Skeletal muscle satellite cell (primary cell): ENCODE results near the gene HRC.

ENCODE experiments used
- H3K27me3 ChIP-seq: 2 replicates; pipeline ENCODE4 v1.7.0; 2013; ENCODE audit warnings: low read length; ENCODE audit not compliant: control insufficient read depth, insufficient read depth
- H3K36me3 ChIP-seq: 2 replicates; pipeline ENCODE4 v1.7.0; 2013; ENCODE audit warnings: mild to moderate bottlenecking, control low read depth, low read length; ENCODE audit not compliant: insufficient read depth
- H3K4me1 ChIP-seq: 2 replicates; pipeline ENCODE4 v1.7.0; 2013; ENCODE audit warnings: low read length; ENCODE audit not compliant: control insufficient read depth, insufficient read depth
- H3K4me2 ChIP-seq: 2 replicates; pipeline ENCODE4 v1.7.0; 2013; ENCODE audit warnings: mild to moderate bottlenecking, low read length
- H3K4me3 ChIP-seq: 2 replicates; pipeline ENCODE4 v1.7.0; 2013; ENCODE audit warnings: low read length
- H3K9ac ChIP-seq: 2 replicates; pipeline ENCODE4 v1.7.0; 2013; ENCODE audit warnings: mild to moderate bottlenecking, low read depth, low read length, moderate library complexity
- H3K9me3 ChIP-seq: replicated peaks from 2 replicates; pipeline ENCODE4 v1.7.0; 2013; ENCODE audit warnings: mild to moderate bottlenecking, control low read depth, low read length

Gene HRC

GRCh38 chr19:49119411-49120324, 35.5 kb downstream of the HRC start, which contains the start of gene PPFIA3:
PPFIA3 (plus strand) TSS chr19:49119544; CDS start chr19:49127874, 8,330 bp downstream.
- Histone ChIP-seq H3K36me3 (peaks cover 4% of the 10 kb centered on the region), H3K9ac (peak within 1 kb of the TSS; percentile 85), H3K4me2 (peak within 1 kb of the TSS; percentile 100), H3K4me3 (peak within 1 kb of the TSS; percentile 93), H3K27me3 (peaks cover 10% of the 10 kb centered on the region), H3K9me3 (no peaks in the 10 kb centered on the region), H3K4me1 (peaks cover 22% of the 10 kb centered on the region)

DNA sequence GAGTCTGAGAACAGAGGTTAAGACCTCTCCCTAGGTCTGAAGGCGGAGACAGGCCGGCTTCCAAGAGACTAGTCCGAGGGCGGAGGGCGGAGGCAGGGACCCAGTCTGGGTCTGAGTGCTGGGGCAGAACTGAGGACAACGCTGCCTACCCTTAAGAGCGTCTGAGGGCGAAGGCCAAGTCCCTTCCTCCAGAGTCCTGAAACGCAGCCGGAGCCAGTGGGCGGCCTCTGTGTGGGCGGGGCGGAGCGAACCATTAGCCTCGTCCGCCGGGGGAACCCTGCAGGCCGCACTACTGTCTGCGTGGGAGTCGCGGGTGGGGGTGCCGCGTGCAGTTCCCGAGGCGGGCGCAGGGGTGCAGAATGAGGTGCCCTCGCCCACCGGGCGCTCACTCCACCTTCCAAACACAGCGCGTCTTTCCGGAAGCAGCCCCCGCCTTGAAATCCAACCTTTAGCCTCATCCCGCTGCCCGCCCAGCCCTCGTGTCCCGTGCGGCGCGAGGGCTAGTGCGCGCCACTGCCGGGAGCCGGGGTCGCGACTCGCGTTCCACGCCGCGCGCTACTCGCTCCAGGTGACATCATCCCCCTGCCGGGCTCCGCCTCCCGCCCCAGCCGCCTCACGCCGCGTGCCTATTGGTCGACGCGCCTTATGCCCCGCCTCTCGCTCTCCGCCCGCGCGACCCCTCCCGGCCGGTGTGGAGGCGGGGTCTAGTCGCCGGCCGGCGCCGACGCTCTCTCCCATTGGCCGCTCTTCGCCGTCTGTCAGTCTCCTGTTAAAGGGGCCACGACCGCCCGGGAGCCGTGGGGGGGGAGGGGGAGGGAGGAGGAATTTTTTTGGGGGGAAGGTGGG, 36.4 kb downstream of the HRC start, which contains the start of gene C19orf73:
Gene C19orf73, minus strand, starts transcription at position 579 of the 846 bp plus-strand sequence. Its CDS starts 121 bp downstream, at position 458.
- Histone ChIP-seq H3K9me3 (no peaks in the 10 kb centered on the region), H3K4me3 (peak within 1 kb of the TSS; percentile 93), H3K4me2 (peak within 1 kb of the TSS; percentile 100), H3K27me3 (peaks cover 10% of the 10 kb centered on the region), H3K36me3 (peaks cover 4% of the 10 kb centered on the region), H3K4me1 (peaks cover 25% of the 10 kb centered on the region), H3K9ac (peak within 1 kb of the TSS; percentile 85)

DNA sequence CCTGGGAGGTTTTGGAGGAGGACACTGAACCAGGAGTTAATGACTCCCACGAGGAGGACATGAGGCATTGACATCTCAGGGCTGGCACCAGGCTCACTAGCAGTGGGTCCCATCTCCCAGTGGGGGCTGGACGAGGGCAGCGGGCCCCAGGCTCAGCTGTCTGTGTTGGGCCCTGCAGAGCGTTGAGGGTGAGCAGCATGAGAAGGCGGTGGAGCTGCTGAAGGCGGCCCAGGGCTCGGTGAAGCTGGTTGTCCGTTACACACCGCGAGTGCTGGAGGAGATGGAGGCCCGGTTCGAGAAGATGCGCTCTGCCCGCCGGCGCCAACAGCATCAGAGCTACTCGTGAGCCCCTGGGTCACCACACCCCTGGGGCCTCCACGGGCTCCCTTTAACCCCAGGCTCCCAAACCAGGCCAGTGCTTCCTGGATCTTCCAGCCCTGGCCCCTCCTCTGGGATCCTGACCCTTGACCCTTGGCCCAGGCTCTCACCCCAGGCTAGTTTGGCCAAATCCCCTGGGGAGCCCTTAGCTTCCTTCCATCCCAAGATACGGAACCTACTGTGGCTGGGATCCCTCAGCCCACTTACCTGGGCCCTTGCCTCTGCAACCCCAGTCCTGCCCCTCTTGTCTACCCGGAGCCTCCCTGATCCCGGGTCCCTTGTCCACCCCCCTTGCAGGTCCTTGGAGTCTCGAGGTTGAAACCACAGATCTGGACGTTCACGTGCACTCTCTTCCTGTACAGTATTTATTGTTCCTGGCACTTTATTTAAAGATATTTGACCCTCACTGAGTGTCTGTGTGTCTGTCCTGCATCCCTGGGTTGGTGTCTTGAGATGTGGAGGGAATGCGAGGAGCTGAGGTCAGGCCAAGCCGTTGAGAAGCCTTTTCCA, 37.3 kb downstream of the HRC start:
- peaks cover 4% of the 10 kb centered on the region for H3K36me3 ChIP-seq
- H3K4me1 ChIP-seq = peaks cover 28% of the 10 kb centered on the region
- H3K27me3 ChIP-seq = peaks cover 10% of the 10 kb centered on the region
- no peaks in the 10 kb centered on the region for H3K9me3 ChIP-seq
- peak overlapping the region; percentile 85 for H3K9ac ChIP-seq
- H3K4me3 ChIP-seq = peak overlapping the region; percentile 93
- peak overlapping the region; percentile 100 for H3K4me2 ChIP-seq

GRCh38 chr19:49116544-49116943, 38.7 kb downstream of the HRC start:
- Histone ChIP-seq H3K4me3 (no peak overlapping the region), H3K4me2 (no peak overlapping the region), H3K36me3 (peaks cover 4% of the 10 kb centered on the region), H3K9me3 (no peaks in the 10 kb centered on the region), H3K4me1 (peaks cover 28% of the 10 kb centered on the region), H3K27me3 (peaks cover 10% of the 10 kb centered on the region), H3K9ac (no peak overlapping the region)

- H3K4me3 ChIP-seq = peak overlapping the region; percentile 94
- peak overlapping the region; percentile 87 for H3K4me2 ChIP-seq
- peaks cover 33% of the 10 kb centered on the region for H3K4me1 ChIP-seq
- H3K27me3 ChIP-seq = no peaks in the 10 kb centered on the region
- H3K9ac ChIP-seq = peak overlapping the region; percentile 85
- H3K36me3 ChIP-seq = peaks cover 7% of the 10 kb centered on the region
- H3K9me3 ChIP-seq = no peaks in the 10 kb centered on the region
Measured at GRCh38 chr19:49114630-49115363, 40.4 kb downstream of the HRC start.

DNA sequence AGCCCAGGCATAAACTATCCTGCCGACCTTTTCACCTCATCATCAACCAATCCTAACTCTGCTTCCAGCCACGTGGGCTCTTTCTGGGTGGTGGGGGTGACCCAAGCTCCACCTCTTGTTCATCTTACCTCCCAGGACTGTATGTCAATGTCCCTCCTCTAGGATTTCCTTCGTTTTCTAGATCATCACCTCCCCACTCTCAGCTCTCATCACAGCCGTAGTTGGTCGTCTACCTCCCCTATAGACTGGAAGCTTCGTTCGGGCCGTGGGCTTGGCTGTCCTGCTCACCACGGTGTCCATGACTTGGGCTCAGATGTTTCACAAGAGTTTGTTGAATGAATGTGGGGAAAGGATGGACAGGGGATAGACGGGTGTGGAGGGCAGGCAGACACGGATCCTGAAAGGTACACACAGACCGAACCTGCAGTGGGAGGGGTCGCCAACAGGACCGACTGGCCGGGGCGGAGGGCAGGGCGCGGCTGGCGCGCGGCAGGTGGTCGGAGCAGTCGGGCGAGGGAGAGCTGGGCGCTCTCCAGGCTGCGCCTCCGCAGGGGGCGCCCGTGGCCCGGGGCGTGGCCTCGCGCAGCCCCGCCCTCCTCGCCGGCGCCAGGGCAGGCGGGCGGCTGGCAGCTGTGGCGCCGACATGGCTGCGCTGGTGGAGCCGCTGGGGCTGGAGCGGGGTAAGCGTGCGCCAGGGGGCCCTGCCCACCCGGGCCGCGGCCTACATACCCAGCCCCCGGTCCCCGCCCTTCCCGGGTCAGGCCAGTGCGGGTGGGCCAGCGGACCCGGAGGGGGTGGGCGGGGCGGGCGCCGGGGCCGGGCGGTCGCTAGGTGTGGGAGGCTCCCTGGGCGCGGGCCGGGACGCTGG, 41.2 kb downstream of the HRC start, which contains the start of gene LIN7B:
Gene LIN7B, plus strand, starts transcription at position 609 of the 868 bp plus-strand sequence. Its CDS starts 35 bp downstream, at position 644.
- peaks cover 31% of the 10 kb centered on the region for H3K4me1 ChIP-seq
- H3K9me3 ChIP-seq = no peaks in the 10 kb centered on the region
- H3K9ac ChIP-seq = peak within 1 kb of the TSS; percentile 85

DNA sequence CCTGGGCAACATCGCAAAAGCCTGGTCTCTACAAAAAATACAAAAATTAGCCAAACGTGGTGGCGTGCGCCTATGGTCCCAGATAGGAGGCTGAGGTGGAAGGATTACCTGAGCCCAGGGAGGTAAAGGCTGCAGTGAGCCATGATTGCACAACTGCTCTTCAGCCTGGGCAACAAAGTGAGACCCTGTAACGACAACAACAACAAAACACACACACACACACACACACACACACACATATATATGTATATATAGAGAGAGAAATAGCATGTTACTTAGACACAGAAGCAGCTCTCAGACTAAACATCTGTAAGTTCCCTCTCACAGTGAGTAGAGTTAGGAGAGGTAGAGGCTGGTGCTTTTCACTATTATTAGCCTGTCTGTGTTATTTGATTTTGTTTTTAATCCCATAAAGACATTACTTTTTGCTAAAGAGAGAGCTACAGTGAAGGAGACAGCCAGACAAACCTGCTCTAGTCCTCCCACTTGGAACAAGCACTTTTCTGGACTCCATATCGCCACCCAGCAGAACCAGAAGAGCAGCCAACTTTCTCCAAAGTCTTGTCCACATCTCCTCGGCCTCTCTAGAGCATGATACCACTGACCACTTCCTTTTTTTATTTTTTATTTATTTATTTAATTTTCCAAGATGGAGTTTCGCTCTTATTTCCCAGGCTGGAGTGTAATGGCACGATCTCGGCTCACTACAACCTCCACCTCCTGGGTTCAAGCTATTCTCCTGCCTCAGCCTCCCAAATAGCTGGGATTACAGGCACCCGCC, 43.8 kb downstream of the HRC start:
- no peaks in the 10 kb centered on the region for H3K9me3 ChIP-seq
- H3K4me1 ChIP-seq = peaks cover 19% of the 10 kb centered on the region
- no peaks in the 10 kb centered on the region for H3K27me3 ChIP-seq
- H3K4me2 ChIP-seq = no peak overlapping the region
- H3K9ac ChIP-seq = no peak overlapping the region
- H3K4me3 ChIP-seq = no peak overlapping the region
- peaks cover 41% of the 10 kb centered on the region for H3K36me3 ChIP-seq

More for the DNA sequence above, 41.2 kb downstream of the HRC start, which contains the start of gene LIN7B:
- H3K4me2 ChIP-seq = peak within 1 kb of the TSS; percentile 87
- peaks cover 15% of the 10 kb centered on the region for H3K36me3 ChIP-seq
- no peaks in the 10 kb centered on the region for H3K27me3 ChIP-seq
- H3K4me3 ChIP-seq = peak within 1 kb of the TSS; percentile 94

GRCh38 chr19:49110567-49110966, 44.6 kb downstream of the HRC start:
- H3K27me3 ChIP-seq = no peaks in the 10 kb centered on the region
- no peaks in the 10 kb centered on the region for H3K9me3 ChIP-seq
- peaks cover 19% of the 10 kb centered on the region for H3K4me1 ChIP-seq
- no peak overlapping the region for H3K4me3 ChIP-seq
- H3K36me3 ChIP-seq = peaks cover 45% of the 10 kb centered on the region
- no peak overlapping the region for H3K4me2 ChIP-seq
- H3K9ac ChIP-seq = no peak overlapping the region

DNA sequence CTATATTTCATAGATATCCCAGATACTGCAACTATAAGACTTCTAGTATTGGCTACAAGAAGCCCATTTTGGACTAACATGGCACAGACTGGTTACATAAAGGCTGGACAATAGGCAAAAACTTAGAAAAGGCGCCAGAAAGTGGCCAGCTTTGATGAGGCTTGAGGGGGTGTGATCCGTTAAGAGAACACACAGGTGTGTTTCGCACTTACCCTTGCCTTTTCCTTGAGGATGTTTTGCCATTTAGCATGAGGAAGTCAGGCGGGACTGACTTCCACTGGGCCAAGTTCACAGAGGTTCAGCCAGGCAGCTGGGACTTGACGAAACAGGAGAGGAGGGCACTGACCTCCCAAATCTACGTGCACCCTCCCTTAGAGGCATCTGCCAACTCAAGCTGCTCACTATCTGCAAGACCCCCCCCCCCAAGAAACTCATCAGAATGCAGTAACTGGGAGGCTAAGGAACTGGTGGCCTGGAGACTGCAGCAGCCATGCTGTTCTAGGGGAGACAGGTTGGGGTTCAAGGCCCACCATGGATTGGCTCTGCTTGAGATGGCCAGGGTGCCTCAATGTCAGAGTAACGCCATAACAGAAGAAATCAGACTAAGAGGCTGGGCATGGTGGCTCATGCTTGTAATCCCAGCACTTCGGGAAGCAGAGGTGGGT, 45.5 kb downstream of the HRC start:
- Histone ChIP-seq H3K9me3 (no peaks in the 10 kb centered on the region), H3K27me3 (no peaks in the 10 kb centered on the region), H3K4me2 (no peak overlapping the region), H3K4me1 (peaks cover 14% of the 10 kb centered on the region), H3K4me3 (no peak overlapping the region), H3K36me3 (peaks cover 52% of the 10 kb centered on the region), H3K9ac (no peak overlapping the region)
